RWPE2 (cell line): ENCODE measurements around the gene ZFYVE28.

Experiments
- ATAC-seq: fragments of 200-7000 bp; cut with Tn5 transposase; 3 replicates; pipeline ENCODE4 v1.9.1; 2021; ENCODE audit warnings: low read depth
- DNase-seq: peaks from one replicate; pipeline ENCODE4 v3.0.0-alpha.2; 2020; ENCODE audit warnings: low spot score
- H3K27ac ChIP-seq: fragments of 450-650 bp; 2 replicates; pipeline ENCODE4 v1.5.1; 2017; ENCODE audit warnings: mild to moderate bottlenecking; ENCODE audit not compliant: poor library complexity, severe bottlenecking
- H3K27me3 ChIP-seq: fragments of 250-450 bp; sonication (Bioruptor Pico); 2 replicates; pipeline ENCODE4 v1.5.1; 2021; ENCODE audit warnings: mild to moderate bottlenecking, moderate library complexity; ENCODE audit not compliant: insufficient read depth, poor library complexity, severe bottlenecking
- H3K36me3 ChIP-seq: fragments of 250-450 bp; sonication (Bioruptor Pico); 2 replicates; pipeline ENCODE4 v1.5.1; 2020; ENCODE audit warnings: low read depth, mild to moderate bottlenecking, moderate library complexity
- H3K4me1 ChIP-seq: fragments of 250-450 bp; sonication (Bioruptor Pico); 2 replicates; pipeline ENCODE4 v1.5.1; 2021; ENCODE audit warnings: mild to moderate bottlenecking, moderate library complexity; ENCODE audit not compliant: insufficient read depth, poor library complexity, severe bottlenecking
- H3K4me3 ChIP-seq: fragments of 250-450 bp; sonication (Bioruptor Pico); 2 replicates; pipeline ENCODE4 v1.5.1; 2021; ENCODE audit warnings: mild to moderate bottlenecking, moderate library complexity; ENCODE audit not compliant: severe bottlenecking
- H3K9me3 ChIP-seq: fragments of 250-450 bp; sonication (Bioruptor Pico); 2 replicates; pipeline ENCODE4 v1.5.1; 2021; ENCODE audit warnings: mild to moderate bottlenecking, moderate library complexity; ENCODE audit not compliant: severe bottlenecking
- TF ChIP-seq, protein P1 (sequence below): fragments of 450-650 bp; IDR thresholded peaks from one replicate; pipeline ENCODE4 v1.5.1; 2017; ENCODE audit warnings: mild to moderate bottlenecking, moderate library complexity; ENCODE audit not compliant: poor library complexity, severe bottlenecking

The ZFYVE28 gene

DNA sequence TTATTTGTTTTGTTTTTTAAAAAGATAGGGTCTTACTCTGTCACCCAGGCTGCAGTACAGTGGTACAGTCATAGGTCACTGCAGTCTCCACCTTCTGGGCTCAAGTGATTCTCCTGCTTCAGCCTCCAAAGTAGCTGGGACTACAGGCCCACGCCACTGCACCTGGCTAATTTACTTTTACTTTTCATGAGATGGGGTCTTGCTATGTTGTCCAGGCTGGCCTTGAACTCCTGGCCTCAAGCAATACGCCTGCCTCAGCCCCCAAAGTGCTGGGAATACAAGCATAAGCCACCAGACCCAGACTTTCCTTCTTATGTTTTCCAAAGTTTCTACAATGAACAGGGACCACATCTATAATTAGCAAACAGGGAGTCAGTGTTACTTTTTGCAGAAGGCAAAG is 118.7 kb downstream of the ZFYVE28 start:
- ATAC-seq (no peak), DNase-seq (no peak)
- Histone ChIP-seq H3K4me3 (no peak overlapping the region), H3K9me3 (no peaks in the 10 kb centered on the region), H3K27me3 (no peaks in the 10 kb centered on the region), H3K36me3 (no peaks in the 10 kb centered on the region), H3K27ac (no peak overlapping the region), H3K4me1 (no peaks in the 10 kb centered on the region)
- TF ChIP-seq, protein P1, sequence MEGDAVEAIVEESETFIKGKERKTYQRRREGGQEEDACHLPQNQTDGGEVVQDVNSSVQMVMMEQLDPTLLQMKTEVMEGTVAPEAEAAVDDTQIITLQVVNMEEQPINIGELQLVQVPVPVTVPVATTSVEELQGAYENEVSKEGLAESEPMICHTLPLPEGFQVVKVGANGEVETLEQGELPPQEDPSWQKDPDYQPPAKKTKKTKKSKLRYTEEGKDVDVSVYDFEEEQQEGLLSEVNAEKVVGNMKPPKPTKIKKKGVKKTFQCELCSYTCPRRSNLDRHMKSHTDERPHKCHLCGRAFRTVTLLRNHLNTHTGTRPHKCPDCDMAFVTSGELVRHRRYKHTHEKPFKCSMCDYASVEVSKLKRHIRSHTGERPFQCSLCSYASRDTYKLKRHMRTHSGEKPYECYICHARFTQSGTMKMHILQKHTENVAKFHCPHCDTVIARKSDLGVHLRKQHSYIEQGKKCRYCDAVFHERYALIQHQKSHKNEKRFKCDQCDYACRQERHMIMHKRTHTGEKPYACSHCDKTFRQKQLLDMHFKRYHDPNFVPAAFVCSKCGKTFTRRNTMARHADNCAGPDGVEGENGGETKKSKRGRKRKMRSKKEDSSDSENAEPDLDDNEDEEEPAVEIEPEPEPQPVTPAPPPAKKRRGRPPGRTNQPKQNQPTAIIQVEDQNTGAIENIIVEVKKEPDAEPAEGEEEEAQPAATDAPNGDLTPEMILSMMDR = no peak

DNA sequence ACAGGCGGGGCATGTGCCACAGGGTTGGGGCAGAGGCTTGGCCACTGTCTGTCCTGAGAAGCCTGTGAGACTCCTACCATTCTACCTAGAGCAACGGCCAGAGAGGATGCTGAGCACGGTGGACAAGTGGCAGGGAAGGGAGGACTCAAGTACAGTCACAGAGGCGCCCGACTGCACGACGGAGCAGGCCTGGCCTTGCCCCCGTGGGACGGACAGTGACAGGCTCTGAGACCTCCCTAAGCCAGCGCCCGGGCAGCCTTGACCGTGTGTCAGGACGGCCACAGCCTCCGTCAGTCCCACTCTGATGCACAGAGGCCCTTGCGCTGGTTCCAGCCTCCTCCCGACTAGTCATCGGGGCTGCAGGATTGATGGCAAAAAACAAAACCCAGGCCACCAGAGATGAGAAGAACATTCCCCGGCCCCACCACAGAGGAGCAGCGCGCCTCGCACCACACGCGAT is 119.9 kb downstream of the ZFYVE28 start:
- Histone ChIP-seq H3K36me3 (no peaks in the 10 kb centered on the region), H3K27me3 (no peaks in the 10 kb centered on the region), H3K9me3 (no peaks in the 10 kb centered on the region), H3K4me1 (no peaks in the 10 kb centered on the region), H3K4me3 (no peak overlapping the region), H3K27ac (no peak overlapping the region)
- DNase-seq (no peak), ATAC-seq (0 out of 3 replicates have a peak, but pooled peaks have one; percentile 21)
- TF ChIP-seq, protein P1 = no peak

DNA sequence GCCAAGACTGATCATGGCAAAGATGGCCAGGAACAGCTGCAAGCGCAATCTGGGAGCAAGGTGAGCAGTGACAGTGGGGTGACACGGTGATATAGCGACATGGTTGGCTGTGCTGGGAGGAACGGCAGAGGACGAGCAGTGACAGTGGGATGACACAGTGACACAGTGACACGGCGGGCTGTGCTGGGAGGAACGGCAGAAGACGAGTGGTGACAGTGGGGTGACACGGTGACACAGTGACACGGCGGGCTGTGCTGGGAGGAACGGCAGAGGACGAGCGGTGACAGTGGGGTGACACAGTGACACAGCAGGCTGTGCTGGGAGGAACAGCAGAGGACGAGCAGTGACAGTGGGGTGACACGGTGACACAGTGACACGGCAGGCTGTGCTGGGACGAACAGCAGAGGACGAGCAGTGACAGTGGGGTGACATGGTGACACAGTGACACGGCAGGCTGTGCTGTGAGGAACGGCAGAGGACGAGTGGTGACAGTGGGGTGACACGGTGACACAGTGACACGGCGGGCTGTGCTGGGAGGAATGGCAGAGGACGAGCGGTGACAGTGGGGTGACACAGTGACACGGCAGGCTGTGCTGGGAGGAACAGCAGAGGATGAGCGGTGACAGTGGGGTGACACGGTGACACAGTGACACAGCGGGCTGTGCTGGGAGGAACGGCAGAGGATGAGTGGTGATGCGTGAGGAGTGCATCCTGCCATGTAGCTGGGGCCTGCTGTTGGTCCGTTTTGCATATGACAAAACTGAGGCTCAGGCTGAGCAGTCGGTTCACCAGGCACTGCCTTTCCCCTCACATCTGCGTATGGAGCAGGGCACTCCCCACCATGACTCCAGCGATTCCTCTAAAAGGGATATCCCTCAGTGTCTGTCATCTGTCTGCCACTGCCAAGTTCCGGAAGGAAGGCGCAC is 120.6 kb downstream of the ZFYVE28 start:
- no peaks in the 10 kb centered on the region for H3K4me1 ChIP-seq

DNA sequence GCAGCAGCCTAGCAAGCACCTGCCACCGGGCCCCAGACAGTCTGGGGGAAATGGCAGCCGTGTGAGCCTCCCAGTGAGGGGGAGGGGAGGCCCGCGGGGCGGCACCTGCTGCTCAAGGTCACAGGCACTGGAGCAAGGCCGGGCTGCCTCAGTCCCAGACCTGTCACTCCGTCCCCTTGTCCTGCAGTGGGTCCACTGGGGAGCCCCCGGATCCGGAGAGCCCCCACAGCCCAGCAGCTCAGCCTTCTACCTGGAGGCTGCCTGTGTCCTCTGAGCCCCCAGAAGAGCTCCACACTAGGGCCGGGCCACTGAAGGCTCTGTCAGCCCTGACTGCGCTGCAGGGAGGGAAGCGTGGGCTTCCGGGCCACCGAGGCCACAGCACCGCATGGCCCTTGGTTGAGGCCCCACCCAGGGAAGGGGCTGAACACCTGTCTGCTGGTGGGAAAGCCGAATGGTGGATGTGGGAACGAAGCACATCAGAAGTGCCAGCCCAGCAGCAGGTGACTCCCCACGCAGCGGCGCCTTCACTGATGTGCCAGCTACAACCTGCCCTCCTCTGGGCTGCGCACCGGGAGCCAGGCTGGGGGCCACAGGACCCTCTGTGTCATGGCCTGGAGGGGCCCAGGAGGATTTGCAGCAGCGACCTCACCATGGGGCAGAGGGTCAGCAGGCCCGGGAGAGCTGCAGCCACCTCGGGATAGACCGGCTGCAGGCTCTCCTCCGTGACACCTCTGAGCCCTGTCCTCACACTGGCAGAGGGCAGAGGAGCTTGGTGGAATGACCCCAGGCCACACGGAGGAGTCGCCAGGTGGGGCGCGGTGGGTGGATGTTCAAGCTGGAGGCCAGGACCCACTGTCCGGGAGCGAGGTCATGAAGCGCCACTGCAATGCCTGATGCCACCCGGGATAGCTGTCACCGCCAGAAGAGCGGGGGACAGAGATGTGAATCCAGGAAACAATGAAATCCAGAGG is 121.5 kb downstream of the ZFYVE28 start:
- H3K36me3 ChIP-seq = no peaks in the 10 kb centered on the region
- no peaks in the 10 kb centered on the region for H3K9me3 ChIP-seq
- TF ChIP-seq, protein P1 = no peak
- H3K4me1 ChIP-seq = no peaks in the 10 kb centered on the region
- H3K27ac ChIP-seq = no peak overlapping the region
- DNase-seq (no peak), ATAC-seq (no peak)
- H3K27me3 ChIP-seq = no peaks in the 10 kb centered on the region
- no peak overlapping the region for H3K4me3 ChIP-seq

More for the DNA sequence above, 120.6 kb downstream of the ZFYVE28 start:
- Histone ChIP-seq H3K4me3 (no peak overlapping the region), H3K9me3 (no peaks in the 10 kb centered on the region), H3K27ac (no peak overlapping the region), H3K27me3 (no peaks in the 10 kb centered on the region), H3K36me3 (no peaks in the 10 kb centered on the region)
- ATAC-seq (no peak; the same call in 2 of the 3 replicates), DNase-seq (no peak)
- TF ChIP-seq, protein P1 = no peak
